ENCODE measurements around the gene TMOD3.

GRCh38 chr15:51818150-51818549 is 11.3 kb upstream of the TMOD3 start:
- TF ChIP-seq CTCF (IDR thresholded peaks at IDR 0.05; ENCODE audit: poor library complexity), result no peak
- TF ChIP-seq EZH2 (IDR thresholded peaks at IDR 0.05; ENCODE audit: borderline replicate concordance), result no peak
